Adrenal gland (tissue), 5 donors: Measurements from ENCODE around the gene ADGRE1.

Experiments used
- POLR2A ChIP-seq, 2 donors: fragments of 450-650 bp; IDR thresholded peaks; one replicate each; pipeline ENCODE4 v1.6.1; 2017; ENCODE audit warnings: antibody characterized with exemption in 2 of 2, mild to moderate bottlenecking in 2 of 2, moderate library complexity in 1 of 2
- TF ChIP-seq, protein P1 (sequence below), 6 experiments: fragments of 450-650 bp in 4 of 6; fragments of 200-600 bp in 2 of 6; sonication (generic) in 1 of 6; IDR thresholded peaks; 1 replicate in 5 of 6; 2 replicates in 1 of 6; pipeline versions ENCODE4 v1.5.1 to v1.8.0; 2016 to 2021; ENCODE audit warnings: antibody characterized with exemption in 6 of 6, mild to moderate bottlenecking in 2 of 6, moderate library complexity in 1 of 6
- donor health status: DM: no; HTN: no; CAD: no.

DNA sequence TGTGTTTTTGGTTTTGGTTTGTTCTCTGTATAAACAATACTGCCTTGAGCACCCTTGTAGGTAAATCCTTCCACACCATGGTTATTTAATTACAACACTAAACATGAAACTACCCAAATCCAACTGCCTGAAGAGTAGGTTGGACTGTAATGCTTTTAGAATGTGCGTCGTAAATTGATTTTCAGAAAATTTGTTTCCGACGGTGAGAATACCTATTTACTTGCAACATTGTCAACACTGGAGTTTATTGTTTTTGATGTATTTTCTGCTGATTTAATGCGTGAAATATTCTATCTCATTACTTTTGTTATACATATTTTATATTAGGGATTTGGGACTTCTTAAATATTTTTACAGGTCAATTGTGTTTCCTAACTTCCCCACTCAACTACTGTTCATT lies 48.2 kb downstream of the ADGRE1 start:
- TF ChIP-seq, protein P1, sequence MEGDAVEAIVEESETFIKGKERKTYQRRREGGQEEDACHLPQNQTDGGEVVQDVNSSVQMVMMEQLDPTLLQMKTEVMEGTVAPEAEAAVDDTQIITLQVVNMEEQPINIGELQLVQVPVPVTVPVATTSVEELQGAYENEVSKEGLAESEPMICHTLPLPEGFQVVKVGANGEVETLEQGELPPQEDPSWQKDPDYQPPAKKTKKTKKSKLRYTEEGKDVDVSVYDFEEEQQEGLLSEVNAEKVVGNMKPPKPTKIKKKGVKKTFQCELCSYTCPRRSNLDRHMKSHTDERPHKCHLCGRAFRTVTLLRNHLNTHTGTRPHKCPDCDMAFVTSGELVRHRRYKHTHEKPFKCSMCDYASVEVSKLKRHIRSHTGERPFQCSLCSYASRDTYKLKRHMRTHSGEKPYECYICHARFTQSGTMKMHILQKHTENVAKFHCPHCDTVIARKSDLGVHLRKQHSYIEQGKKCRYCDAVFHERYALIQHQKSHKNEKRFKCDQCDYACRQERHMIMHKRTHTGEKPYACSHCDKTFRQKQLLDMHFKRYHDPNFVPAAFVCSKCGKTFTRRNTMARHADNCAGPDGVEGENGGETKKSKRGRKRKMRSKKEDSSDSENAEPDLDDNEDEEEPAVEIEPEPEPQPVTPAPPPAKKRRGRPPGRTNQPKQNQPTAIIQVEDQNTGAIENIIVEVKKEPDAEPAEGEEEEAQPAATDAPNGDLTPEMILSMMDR (IDR thresholded peaks at IDR 0.05), result no peak
- TF ChIP-seq POLR2A (IDR thresholded peaks at IDR 0.05), result no peak
